Ishikawa (cell line): Measurements from ENCODE around the gene TOR3A.

ENCODE experiments used
- CEBPB ChIP-seq: IDR thresholded peaks from 2 replicates; pipeline ENCODE4 v1.6.1; 2012
- EP300 ChIP-seq: IDR thresholded peaks from 2 replicates; pipeline ENCODE4 v1.6.1; 2012; ENCODE audit warnings: borderline replicate concordance
- MAX ChIP-seq: IDR thresholded peaks from 2 replicates; pipeline ENCODE4 v1.6.1; 2012
- RAD21 ChIP-seq: IDR thresholded peaks from 2 replicates; pipeline ENCODE4 v1.6.1; 2012; ENCODE audit warnings: low read depth
- REST ChIP-seq: IDR thresholded peaks from 2 replicates; pipeline ENCODE4 v1.6.1; 2012; ENCODE audit warnings: low read depth, mild to moderate bottlenecking
- TEAD4 ChIP-seq: IDR thresholded peaks from 2 replicates; pipeline ENCODE4 v1.6.1; 2012
- YY1 ChIP-seq: IDR thresholded peaks from 2 replicates; pipeline ENCODE4 v1.6.1; 2012; ENCODE audit warnings: low read depth
- TF ChIP-seq, protein P1 (sequence below): IDR thresholded peaks from 2 replicates; pipeline ENCODE4 v1.6.1; 2012

DNA sequence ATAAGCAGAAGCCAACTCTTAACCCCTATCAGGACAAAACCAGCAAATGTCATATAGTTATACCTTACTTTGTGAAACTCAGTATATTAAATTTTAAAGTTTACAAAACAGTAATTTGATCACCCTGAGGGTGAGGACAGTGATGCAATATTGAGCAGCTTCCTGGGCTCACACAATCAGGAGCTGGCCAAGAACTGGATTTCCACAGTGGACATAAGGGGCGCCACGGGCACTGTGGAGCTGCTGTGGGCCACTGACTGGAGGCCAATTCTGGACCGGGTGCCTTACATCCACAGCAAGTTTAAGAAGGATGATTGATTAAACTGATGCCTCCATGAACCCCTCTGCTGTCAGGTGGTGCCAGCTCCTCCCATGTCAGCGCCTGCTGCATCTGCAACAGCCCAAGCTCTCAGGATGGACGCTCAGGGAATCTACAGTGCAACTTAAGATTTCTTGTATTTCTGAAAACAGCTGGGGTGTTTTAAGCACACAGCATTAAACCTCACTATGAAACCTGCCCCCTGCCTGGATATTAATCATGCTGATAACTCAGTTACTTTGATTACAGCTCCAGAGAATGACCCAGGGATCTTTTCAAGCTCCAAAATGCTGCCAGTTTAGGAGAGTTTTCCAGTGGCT is 55.9 kb downstream of the TOR3A start:
- no peak for TF ChIP-seq REST
- TF ChIP-seq YY1 = no peak
- TF ChIP-seq, protein P1, sequence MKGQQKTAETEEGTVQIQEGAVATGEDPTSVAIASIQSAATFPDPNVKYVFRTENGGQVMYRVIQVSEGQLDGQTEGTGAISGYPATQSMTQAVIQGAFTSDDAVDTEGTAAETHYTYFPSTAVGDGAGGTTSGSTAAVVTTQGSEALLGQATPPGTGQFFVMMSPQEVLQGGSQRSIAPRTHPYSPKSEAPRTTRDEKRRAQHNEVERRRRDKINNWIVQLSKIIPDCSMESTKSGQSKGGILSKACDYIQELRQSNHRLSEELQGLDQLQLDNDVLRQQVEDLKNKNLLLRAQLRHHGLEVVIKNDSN = no peak
- TF ChIP-seq MAX = no peak
- no peak for TF ChIP-seq TEAD4
- no peak for TF ChIP-seq RAD21
- TF ChIP-seq CEBPB = peak; percentile 31; the same call in 1 of the 2 replicates
- TF ChIP-seq EP300 = no peak
